CD4-positive, alpha-beta T cell treated with Interleukin-4 for 1 hour (primary cell): Measurements from ENCODE around the gene EPHA8.

Experiments
- DNase-seq, 2 donors: peaks; one replicate each; pipeline ENCODE4 v3.0.0-alpha.2; 2020 to 2022

Gene EPHA8

GRCh38 chr1:22651941-22652856 is 88.9 kb downstream of the EPHA8 start:
- no peak for DNase-seq

- DNase-seq = no peak
These were observed 89.6 kb downstream of the EPHA8 start, which contains the start of gene C1QB for GRCh38 chr1:22652881-22653316. TSS of gene C1QB (plus strand) at chr1:22653236. CDS start at chr1:22659463, 6,227 bp downstream.
